ENCODE results near the gene RRP1B. TPM values are rescaled to one million over a fixed set of nuclear protein-coding genes. Genes with fewer than 3 reads are reported as not detected.

RRP1B gene
- total and polyA plus RNA-seq, 2 of the 13 experiments (the other 11 are each of a cell fraction or from before 2014, with no cell fraction given) = 16.3 to 46.2 TPM

GRCh38 chr21:43728467-43729390 lies 69.4 kb downstream of the RRP1B start (continued):
- TF ChIP-seq HOMEZ (CRISPR knock-in tag; IDR thresholded peaks at IDR 0.05; ENCODE audit: low read depth) = no peak; the same call in 1 of the 2 replicates
- no peak for TF ChIP-seq MZF1 (CRISPR knock-in tag; IDR thresholded peaks at IDR 0.05; ENCODE audit: borderline replicate concordance)
- peak; percentile 65 for TF ChIP-seq MED8 (CRISPR knock-in tag; IDR thresholded peaks at IDR 0.05; ENCODE audit: insufficient replicate concordance)
- peak; percentile 53; the same call in 1 of the 2 replicates for TF ChIP-seq SP2 (CRISPR knock-in tag; IDR thresholded peaks at IDR 0.05)
- TF ChIP-seq, protein P1, sequence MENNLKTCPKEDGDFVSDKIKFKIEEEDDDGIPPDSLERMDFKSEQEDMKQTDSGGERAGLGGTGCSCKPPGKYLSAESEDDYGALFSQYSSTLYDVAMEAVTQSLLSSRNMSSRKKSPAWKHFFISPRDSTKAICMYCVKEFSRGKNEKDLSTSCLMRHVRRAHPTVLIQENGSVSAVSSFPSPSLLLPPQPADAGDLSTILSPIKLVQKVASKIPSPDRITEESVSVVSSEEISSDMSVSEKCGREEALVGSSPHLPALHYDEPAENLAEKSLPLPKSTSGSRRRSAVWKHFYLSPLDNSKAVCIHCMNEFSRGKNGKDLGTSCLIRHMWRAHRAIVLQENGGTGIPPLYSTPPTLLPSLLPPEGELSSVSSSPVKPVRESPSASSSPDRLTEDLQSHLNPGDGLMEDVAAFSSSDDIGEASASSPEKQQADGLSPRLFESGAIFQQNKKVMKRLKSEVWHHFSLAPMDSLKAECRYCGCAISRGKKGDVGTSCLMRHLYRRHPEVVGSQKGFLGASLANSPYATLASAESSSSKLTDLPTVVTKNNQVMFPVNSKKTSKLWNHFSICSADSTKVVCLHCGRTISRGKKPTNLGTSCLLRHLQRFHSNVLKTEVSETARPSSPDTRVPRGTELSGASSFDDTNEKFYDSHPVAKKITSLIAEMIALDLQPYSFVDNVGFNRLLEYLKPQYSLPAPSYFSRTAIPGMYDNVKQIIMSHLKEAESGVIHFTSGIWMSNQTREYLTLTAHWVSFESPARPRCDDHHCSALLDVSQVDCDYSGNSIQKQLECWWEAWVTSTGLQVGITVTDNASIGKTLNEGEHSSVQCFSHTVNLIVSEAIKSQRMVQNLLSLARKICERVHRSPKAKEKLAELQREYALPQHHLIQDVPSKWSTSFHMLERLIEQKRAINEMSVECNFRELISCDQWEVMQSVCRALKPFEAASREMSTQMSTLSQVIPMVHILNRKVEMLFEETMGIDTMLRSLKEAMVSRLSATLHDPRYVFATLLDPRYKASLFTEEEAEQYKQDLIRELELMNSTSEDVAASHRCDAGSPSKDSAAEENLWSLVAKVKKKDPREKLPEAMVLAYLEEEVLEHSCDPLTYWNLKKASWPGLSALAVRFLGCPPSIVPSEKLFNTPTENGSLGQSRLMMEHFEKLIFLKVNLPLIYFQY (CRISPR knock-in tag; IDR thresholded peaks at IDR 0.05; ENCODE audit: borderline replicate concordance) = no peak
- TF ChIP-seq KAT2B (IDR thresholded peaks at IDR 0.05; ENCODE audit: borderline replicate concordance, low read depth, low read length) = no peak
- TF ChIP-seq CCDC6 (CRISPR knock-in tag; IDR thresholded peaks at IDR 0.05) = peak; percentile 74; the same call in 1 of the 2 replicates
- peak; percentile 77; the same call in 1 of the 2 replicates for TF ChIP-seq TIGD3 (CRISPR knock-in tag; IDR thresholded peaks at IDR 0.05; ENCODE audit: borderline replicate concordance)
- 0 out of 2 replicates have a peak, but pooled peaks have one; percentile 54 for TF ChIP-seq ZNF816 (CRISPR knock-in tag; IDR thresholded peaks at IDR 0.05; ENCODE audit: borderline replicate concordance)
- peak; percentile 28; the same call in 1 of the 2 replicates for TF ChIP-seq CHD2 (IDR thresholded peaks at IDR 0.05; ENCODE audit: low read depth, low read length)
- no peak for TF ChIP-seq E2F1 (CRISPR knock-in tag; IDR thresholded peaks at IDR 0.05)
- TF ChIP-seq IRF2 (CRISPR knock-in tag; IDR thresholded peaks at IDR 0.05) = peak; percentile 41; the same call in 1 of the 2 replicates
- TF ChIP-seq, protein P2, sequence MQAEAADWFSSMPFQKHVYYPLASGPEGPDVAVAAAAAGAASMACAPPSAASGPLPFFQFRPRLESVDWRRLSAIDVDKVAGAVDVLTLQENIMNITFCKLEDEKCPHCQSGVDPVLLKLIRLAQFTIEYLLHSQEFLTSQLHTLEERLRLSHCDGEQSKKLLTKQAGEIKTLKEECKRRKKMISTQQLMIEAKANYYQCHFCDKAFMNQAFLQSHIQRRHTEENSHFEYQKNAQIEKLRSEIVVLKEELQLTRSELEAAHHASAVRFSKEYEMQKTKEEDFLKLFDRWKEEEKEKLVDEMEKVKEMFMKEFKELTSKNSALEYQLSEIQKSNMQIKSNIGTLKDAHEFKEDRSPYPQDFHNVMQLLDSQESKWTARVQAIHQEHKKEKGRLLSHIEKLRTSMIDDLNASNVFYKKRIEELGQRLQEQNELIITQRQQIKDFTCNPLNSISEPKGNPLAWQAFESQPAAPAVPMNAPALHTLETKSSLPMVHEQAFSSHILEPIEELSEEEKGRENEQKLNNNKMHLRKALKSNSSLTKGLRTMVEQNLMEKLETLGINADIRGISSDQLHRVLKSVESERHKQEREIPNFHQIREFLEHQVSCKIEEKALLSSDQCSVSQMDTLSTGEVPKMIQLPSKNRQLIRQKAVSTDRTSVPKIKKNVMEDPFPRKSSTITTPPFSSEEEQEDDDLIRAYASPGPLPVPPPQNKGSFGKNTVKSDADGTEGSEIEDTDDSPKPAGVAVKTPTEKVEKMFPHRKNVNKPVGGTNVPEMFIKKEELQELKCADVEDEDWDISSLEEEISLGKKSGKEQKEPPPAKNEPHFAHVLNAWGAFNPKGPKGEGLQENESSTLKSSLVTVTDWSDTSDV (CRISPR knock-in tag; IDR thresholded peaks at IDR 0.05) = no peak
- no peak for TF ChIP-seq TOE1 (CRISPR knock-in tag; IDR thresholded peaks at IDR 0.05)
- no peak for TF ChIP-seq ZNF672 (CRISPR knock-in tag; IDR thresholded peaks at IDR 0.05)
- peak; percentile 16; the same call in 1 of the 2 replicates for TF ChIP-seq JUNB (CRISPR knock-in tag; IDR thresholded peaks at IDR 0.05; ENCODE audit: borderline replicate concordance)
